Mononuclear cell (primary cell): ENCODE results near the gene POU2AF1. TPM values are rescaled to one million over a fixed set of nuclear protein-coding genes. Genes with fewer than 3 reads are reported as not detected.
"Not testable (repeated sequence)": the region's sequence is repeated elsewhere in the genome, so short reads cannot be mapped to it uniquely, and the experiment has no call there.

Source experiments
- H3K27me3 ChIP-seq: 2 replicates; pipeline ENCODE4 v1.6.0; 2011; ENCODE audit warnings: low read length, control low read depth; ENCODE audit not compliant: insufficient read depth
- H3K4me1 ChIP-seq: 2 replicates; pipeline ENCODE4 v1.5.1; 2011; ENCODE audit warnings: mild to moderate bottlenecking, low read length, control low read depth; ENCODE audit not compliant: insufficient read depth
- H3K4me3 ChIP-seq: 2 replicates; pipeline ENCODE4 v1.5.1; 2011; ENCODE audit warnings: mild to moderate bottlenecking, low read length, moderate library complexity
- H3K9me3 ChIP-seq: 2 replicates; pipeline ENCODE4 v1.5.1; 2011; ENCODE audit warnings: low read depth, mild to moderate bottlenecking, control low read depth, low read length
- total RNA-seq: library from RNA; depleted of rRNA; stranded (reverse); fragments of >200 nt; gene quantifications from one replicate; pipeline ENCODE4 v1.2.3, GENCODE V29; 2012

Gene POU2AF1
- total RNA-seq, 1 donor, result 3.4 TPM

- Histone ChIP-seq H3K27me3 (no peaks in the 10 kb centered on the region), H3K9me3 (peaks cover 7% of the 10 kb centered on the region), H3K4me1 (no peaks in the 10 kb centered on the region), H3K4me3 (no peak overlapping the region)
Observed at GRCh38 chr11:111336062-111336461, 43.0 kb downstream of the POU2AF1 start.

DNA sequence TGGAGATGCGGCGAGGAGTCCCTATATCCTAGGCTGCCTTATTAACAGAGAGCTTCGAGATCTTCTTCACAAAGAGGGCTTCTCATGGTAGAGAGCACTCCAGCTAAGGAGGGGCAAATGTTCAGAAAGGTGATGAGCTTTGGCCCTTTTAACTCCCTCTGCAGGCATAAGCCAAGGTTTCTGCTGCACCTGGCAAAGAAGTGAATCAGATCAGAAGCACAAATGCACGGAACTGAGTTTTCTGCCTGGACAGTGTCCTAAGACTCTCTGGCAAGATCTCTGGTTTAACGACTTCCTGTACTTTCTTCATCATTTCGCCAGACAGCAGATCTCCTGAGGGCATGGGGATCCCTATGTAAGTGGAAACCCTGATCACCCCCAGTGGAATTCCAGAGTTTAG, 43.5 kb downstream of the POU2AF1 start:
- H3K27me3 ChIP-seq, result no peaks in the 10 kb centered on the region
- peaks cover 7% of the 10 kb centered on the region for H3K9me3 ChIP-seq
- H3K4me1 ChIP-seq, result no peaks in the 10 kb centered on the region
- H3K4me3 ChIP-seq, result no peak overlapping the region

DNA sequence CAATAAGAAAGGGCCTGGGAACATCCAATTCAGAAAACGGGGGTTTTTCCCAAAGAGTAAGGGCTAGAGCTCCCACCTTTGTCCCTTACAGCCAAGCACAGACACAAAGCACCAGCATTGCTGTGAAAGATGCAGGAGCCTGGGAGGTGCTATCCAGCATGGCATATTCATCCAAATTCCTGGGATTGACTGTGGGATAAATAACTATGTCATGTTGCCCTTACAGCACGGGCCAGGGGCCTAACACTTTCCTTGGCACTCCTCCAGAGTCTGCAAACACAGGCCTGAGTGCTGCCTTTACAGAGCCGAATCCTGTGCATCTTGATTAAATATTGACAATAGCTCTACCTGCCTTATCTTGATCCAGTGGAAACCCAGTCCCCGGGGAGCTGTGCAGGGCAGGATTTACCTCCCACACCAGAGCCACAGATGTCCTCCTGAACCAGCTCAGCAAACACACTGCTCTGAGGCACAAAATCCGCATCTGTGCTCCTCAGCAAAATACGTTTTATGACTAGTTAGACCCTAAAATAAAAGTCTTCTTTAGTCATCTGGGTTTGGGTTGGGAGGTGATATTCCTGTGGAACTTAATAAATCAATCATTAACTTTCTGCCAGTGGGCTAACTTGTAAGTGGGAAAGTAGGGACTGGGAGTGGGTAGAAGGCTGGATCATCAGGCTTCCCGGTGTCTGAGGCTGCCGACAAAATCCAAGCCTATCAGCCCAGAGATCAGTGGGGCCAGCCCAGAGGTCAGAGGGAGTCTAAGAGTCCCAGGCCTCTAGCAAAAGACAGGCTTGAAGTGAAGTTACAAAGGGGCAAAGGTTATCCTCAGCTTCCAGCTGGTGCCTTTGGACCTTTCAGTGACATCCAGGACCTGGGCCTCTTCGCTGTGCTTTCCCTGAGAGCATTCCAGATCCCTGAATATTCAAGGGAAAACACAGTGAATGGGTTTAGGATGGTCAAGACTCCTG, 44.3 kb downstream of the POU2AF1 start:
- Histone ChIP-seq H3K4me3 (no peak overlapping the region), H3K4me1 (no peaks in the 10 kb centered on the region), H3K9me3 (peaks cover 4% of the 10 kb centered on the region), H3K27me3 (no peaks in the 10 kb centered on the region)

DNA sequence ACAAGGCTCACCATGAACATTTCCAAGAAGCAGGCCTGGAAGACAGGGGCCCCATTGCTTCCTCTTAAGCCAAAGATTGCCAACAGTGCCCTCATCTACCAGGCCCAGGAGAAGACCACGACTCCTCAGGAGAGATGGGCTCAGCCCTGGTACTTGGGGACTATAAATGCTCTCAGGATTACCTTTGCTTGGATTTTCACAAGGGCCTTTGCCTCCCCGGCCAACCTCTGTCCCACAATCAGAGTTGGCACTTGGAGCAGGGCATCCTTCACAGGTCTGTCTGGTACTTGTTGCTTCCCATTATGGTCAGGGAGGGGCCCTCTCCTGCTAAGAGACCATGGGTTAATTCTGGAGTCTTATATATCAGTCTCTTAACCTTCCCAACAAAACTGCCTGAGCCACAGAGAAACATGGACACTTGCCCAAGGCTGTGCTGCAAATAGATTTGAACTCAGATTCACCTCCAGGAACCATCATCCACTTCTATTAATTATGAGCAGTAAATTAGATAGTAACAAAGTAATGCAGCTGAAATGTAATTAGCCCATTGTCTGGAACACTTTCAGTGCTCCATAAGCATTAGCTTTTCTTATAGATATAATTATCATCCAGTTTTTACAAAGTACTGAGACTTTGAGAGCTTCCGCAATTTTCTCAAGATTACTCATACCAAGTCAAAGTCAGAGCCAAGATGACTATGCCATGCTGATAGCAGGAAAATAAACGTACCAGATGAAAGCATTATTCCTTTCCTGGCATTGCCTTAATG, 47.2 kb downstream of the POU2AF1 start:
- no peaks in the 10 kb centered on the region for H3K4me1 ChIP-seq
- no peaks in the 10 kb centered on the region for H3K27me3 ChIP-seq
- H3K9me3 ChIP-seq, result no peaks in the 10 kb centered on the region
- no peak overlapping the region for H3K4me3 ChIP-seq

DNA sequence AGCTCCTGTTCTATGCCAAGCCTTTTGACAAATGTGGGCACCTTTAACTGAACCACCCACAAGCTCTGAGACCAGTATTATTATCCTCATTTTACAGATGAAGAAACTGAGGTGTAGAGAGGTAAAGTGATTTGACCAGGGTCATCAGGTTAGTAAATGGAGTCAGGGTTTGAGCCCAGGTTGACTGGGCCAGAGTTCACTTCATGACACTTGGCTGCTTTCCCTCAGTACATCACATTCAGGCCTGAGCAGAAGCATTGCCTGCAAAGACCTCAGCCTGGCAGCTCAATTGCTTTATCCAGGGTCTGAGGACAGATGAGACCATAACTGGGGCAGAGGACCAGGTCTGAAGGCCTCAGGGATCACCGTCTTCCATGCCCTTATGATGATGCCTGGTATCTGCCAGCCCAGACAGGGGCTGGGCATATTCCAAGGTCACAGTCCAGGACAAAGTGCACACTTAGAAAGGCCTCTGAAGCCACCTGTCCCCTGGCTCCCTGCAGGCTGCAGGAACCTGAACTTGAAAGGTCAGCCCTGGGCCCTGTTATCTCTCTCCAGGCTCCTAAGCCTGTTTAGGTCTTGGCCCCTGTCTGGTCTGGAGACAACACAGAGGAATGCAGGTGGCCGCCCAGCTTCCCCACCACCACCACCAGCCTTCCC, 48.7 kb downstream of the POU2AF1 start:
- no peak overlapping the region for H3K4me3 ChIP-seq
- no peaks in the 10 kb centered on the region for H3K9me3 ChIP-seq
- no peaks in the 10 kb centered on the region for H3K4me1 ChIP-seq
- H3K27me3 ChIP-seq, result no peaks in the 10 kb centered on the region

DNA sequence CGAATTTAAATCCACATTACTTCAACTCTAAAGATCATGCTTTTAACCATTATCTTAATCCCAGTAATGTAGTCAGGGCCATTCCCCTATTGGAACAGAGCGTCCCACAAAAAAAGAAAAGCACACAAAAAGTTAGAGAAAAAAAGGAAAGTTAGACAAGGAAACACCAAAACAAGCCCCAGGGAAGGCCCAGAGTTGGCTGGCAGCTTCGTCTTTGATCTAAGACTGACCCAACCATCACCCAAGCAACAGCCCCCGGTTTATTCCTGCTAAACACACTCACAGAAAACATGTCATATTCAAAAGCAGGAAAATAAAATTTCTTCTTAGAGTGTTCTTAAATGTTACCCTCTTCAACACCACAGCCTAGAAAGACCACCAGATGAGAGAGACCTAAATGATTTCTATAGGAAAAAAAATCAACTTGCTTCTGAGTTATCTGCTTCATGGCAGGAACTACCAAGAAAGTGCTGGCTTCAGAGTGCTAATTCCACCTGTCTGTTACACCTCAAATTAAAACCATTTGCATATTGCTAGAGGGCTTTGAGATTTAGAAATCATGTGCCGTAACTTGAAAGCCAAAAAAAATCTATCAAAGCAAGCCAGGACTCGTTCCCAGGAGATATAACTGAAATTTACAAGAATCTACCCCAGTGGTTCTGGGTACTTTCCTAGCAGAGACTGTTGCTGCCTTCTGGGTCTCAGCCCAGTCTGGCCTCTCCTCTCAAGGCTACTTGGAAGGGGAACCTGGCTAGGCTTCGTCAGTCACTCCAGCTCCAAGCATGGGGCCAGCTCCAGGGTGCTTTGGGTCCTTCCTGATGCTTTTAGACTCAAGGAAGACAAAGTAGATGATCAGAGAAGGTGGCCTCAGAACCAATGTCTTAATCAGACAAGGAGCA, 49.5 kb downstream of the POU2AF1 start:
- H3K4me3 ChIP-seq, result no peak overlapping the region
- H3K4me1 ChIP-seq, result no peaks in the 10 kb centered on the region
- H3K27me3 ChIP-seq, result no peaks in the 10 kb centered on the region
- no peaks in the 10 kb centered on the region for H3K9me3 ChIP-seq

DNA sequence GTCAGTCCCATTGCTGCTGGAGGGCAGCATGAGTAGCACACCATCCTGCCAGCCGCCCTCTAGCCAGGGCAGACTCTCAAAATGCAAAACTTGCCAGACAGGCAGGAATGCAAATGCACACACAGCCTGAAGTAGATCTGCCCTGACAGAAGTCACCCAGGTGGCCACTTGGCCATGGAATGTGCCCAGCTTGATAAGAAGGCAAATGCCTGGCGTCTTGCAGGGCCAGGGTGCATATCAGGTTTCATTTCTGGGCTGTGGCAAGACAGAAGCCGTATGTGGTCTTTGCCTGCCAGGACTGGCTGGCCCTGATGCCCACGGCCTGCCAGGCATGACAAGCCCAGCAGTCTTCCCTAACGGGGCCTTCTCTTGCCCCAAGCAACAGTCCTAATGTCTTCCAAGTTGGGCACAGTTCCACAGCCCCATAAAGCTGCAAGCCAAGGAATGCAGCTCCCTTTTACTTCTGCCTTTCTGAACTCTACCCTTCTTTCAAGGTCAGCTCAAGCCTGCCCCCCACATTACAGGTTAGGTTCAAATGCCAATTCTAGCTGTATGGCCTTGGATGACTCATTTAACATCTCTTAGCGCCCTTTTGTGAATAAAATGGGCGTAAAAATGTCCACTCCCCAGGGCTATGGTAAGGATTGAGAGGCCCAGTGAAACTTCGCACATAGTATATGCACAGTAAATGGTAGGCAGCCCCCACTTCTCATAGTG, 51.0 kb downstream of the POU2AF1 start:
- no peaks in the 10 kb centered on the region for H3K9me3 ChIP-seq
- no peaks in the 10 kb centered on the region for H3K4me1 ChIP-seq
- no peaks in the 10 kb centered on the region for H3K27me3 ChIP-seq
- no peak overlapping the region for H3K4me3 ChIP-seq

GRCh38 chr11:111326824-111327223, 52.3 kb downstream of the POU2AF1 start:
- H3K9me3 ChIP-seq, result no peaks in the 10 kb centered on the region
- no peaks in the 10 kb centered on the region for H3K27me3 ChIP-seq

GRCh38 chr11:111325259-111325658, 53.8 kb downstream of the POU2AF1 start:
- no peaks in the 10 kb centered on the region for H3K4me1 ChIP-seq
- no peaks in the 10 kb centered on the region for H3K9me3 ChIP-seq
- H3K4me3 ChIP-seq, result no peak overlapping the region
- no peaks in the 10 kb centered on the region for H3K27me3 ChIP-seq

More at GRCh38 chr11:111326824-111327223, 52.3 kb downstream of the POU2AF1 start:
- no peaks in the 10 kb centered on the region for H3K4me1 ChIP-seq
- H3K4me3 ChIP-seq, result no peak overlapping the region

DNA sequence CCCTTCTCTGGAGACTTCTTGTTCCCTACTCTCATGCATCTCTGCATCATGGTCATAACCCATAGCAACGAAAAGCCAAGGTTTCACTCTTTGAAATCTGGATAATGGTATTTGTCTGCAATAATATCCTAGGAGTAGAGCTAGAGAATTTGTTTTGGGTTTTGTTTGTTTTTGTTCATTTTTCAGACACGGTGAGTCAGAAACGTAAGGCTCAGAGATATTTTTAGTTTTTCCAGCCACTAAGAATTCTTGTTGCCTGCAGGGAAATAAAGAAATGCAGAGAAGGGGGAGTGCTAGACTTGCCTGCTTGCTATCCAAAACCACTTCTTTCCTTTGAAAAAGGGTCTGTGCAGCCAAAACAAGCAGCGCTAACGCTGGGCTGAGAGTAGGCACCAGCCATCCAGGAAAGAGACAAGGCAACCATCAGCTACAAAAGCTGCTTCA, 54.8 kb downstream of the POU2AF1 start:
- no peaks in the 10 kb centered on the region for H3K27me3 ChIP-seq
- H3K4me3 ChIP-seq, result no peak overlapping the region
- H3K4me1 ChIP-seq, result no peaks in the 10 kb centered on the region
- H3K9me3 ChIP-seq, result no peaks in the 10 kb centered on the region

GRCh38 chr11:111322534-111322933, 56.5 kb downstream of the POU2AF1 start:
- Histone ChIP-seq H3K9me3 (no peaks in the 10 kb centered on the region), H3K27me3 (no peaks in the 10 kb centered on the region), H3K4me3 (no peak overlapping the region), H3K4me1 (no peaks in the 10 kb centered on the region)

DNA sequence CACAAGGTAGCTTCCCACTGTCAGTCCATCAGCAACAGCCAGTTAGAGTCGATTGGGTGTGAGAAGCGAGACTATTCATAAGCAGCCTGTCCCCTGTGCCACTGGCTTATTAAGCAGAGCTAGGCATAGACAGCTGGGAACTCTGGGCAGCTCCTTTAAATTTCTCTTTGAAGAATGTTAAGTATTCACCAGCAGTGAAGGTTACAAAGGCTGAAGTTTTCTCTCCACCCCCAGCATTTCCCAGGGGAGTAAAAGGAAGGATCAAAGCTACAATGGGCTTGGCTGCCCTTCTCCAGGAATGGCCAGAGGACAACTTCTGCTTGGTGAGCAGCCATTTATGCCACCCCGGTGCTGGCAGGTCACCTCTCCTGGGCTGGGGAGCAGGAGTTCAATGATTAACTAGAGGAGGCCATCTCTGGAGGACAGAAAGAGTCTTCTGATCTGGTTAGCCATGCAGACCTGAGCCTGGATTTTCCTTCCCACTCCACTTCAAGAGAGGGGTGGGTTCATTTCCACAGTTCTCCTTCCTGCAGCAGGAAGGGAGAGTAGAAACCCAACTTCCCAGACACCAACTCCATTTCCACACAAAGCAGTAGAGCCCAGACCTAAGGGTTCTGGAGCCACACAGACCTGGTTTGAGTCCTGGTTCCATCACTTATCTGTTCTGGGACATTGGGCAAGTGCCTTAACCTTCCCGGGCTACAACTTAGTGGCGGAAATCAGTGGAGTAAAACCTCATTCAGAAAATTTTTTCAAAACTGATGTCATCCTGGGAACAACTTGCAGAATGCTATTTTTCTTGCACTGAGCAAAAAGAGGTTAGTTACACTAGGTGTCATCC, 58.1 kb downstream of the POU2AF1 start:
- Histone ChIP-seq H3K9me3 (no peaks in the 10 kb centered on the region), H3K4me3 (no peak overlapping the region), H3K4me1 (no peaks in the 10 kb centered on the region), H3K27me3 (no peaks in the 10 kb centered on the region)

GRCh38 chr11:111320199-111320598, 58.9 kb downstream of the POU2AF1 start:
- H3K4me1 ChIP-seq, result not testable (repeated sequence)

More at GRCh38 chr11:111320199-111320598, 58.9 kb downstream of the POU2AF1 start:
- not testable (repeated sequence) for H3K9me3 ChIP-seq, H3K27me3 ChIP-seq, H3K4me3 ChIP-seq
